ENCODE data around the gene ANKMY1. TPM values are rescaled to one million over a fixed set of nuclear protein-coding genes. Genes with fewer than 3 reads are reported as not detected.
A peak's percentile ranks its signal among the peaks of the same experiment; 100 is the strongest.

Gene ANKMY1
- total RNA-seq, 1 donor from 2014 or later: 13.0 TPM

- no peak overlapping the region for H3K27ac Mint-ChIP-seq (ENCODE audit: unreplicated experiment)
- peak overlapping the region; percentile 47 for H3K4me3 Mint-ChIP-seq
- no peak for DNase-seq (ENCODE audit: low read depth, low spot score)
- no peaks in the 10 kb centered on the region for H3K9me3 Mint-ChIP-seq
- H3K4me1 Mint-ChIP-seq: peaks cover 12% of the 10 kb centered on the region
- peaks cover 13% of the 10 kb centered on the region for H3K27me3 Mint-ChIP-seq (ENCODE audit: low read depth)
- no peak for TF ChIP-seq CTCF (conservative IDR thresholded peaks at IDR 0.05)
- no peaks in the 10 kb centered on the region for H3K36me3 Mint-ChIP-seq (ENCODE audit: low read depth)
Measured at GRCh38 chr2:240455647-240456446, 101.9 kb downstream of the ANKMY1 start.

GRCh38 chr2:240455272-240455646 lies 102.5 kb downstream of the ANKMY1 start:
- H3K27me3 Mint-ChIP-seq (ENCODE audit: low read depth): peaks cover 13% of the 10 kb centered on the region
- H3K4me3 Mint-ChIP-seq: peak overlapping the region; percentile 93
- H3K36me3 Mint-ChIP-seq (ENCODE audit: low read depth): no peaks in the 10 kb centered on the region
- peaks cover 17% of the 10 kb centered on the region for H3K4me1 Mint-ChIP-seq
- no peaks in the 10 kb centered on the region for H3K9me3 Mint-ChIP-seq
- no peak overlapping the region for H3K27ac Mint-ChIP-seq (ENCODE audit: unreplicated experiment)
- DNase-seq (ENCODE audit: low read depth, low spot score): no peak
- TF ChIP-seq CTCF (conservative IDR thresholded peaks at IDR 0.05): no peak

GRCh38 chr2:240454106-240454901 lies 103.5 kb downstream of the ANKMY1 start:
- TF ChIP-seq CTCF (conservative IDR thresholded peaks at IDR 0.05): no peak
- no peak for DNase-seq (ENCODE audit: low read depth, low spot score)
- no peaks in the 10 kb centered on the region for H3K36me3 Mint-ChIP-seq (ENCODE audit: low read depth)
- peaks cover 26% of the 10 kb centered on the region for H3K4me1 Mint-ChIP-seq
- no peaks in the 10 kb centered on the region for H3K9me3 Mint-ChIP-seq
- no peak overlapping the region for H3K27ac Mint-ChIP-seq (ENCODE audit: unreplicated experiment)
- peak overlapping the region; percentile 93 for H3K4me3 Mint-ChIP-seq
- peaks cover 13% of the 10 kb centered on the region for H3K27me3 Mint-ChIP-seq (ENCODE audit: low read depth)

- Mint-ChIP-seq H3K27me3 (ENCODE audit: low read depth) (peaks cover 13% of the 10 kb centered on the region), H3K36me3 (ENCODE audit: low read depth) (no peaks in the 10 kb centered on the region), H3K9me3 (no peaks in the 10 kb centered on the region), H3K27ac (ENCODE audit: unreplicated experiment) (no peak overlapping the region), H3K4me3 (peak overlapping the region; percentile 93), H3K4me1 (peaks cover 26% of the 10 kb centered on the region)
- TF ChIP-seq CTCF (conservative IDR thresholded peaks at IDR 0.05): no peak
- DNase-seq (ENCODE audit: low read depth, low spot score): no peak
Measured at GRCh38 chr2:240453461-240454105, 104.2 kb downstream of the ANKMY1 start.

GRCh38 chr2:240452462-240453256 lies 105.1 kb downstream of the ANKMY1 start:
- Mint-ChIP-seq H3K27ac (ENCODE audit: unreplicated experiment) (no peak overlapping the region), H3K27me3 (ENCODE audit: low read depth) (peaks cover 13% of the 10 kb centered on the region), H3K4me1 (peaks cover 26% of the 10 kb centered on the region), H3K9me3 (no peaks in the 10 kb centered on the region), H3K36me3 (ENCODE audit: low read depth) (no peaks in the 10 kb centered on the region), H3K4me3 (peak overlapping the region; percentile 47)
- TF ChIP-seq CTCF (conservative IDR thresholded peaks at IDR 0.05): no peak
- peak; percentile 75 for DNase-seq (ENCODE audit: low read depth, low spot score)

Data from neural crest cell (in vitro differentiated cells).